ENCODE data around the gene FITM1.

Gene FITM1

DNA sequence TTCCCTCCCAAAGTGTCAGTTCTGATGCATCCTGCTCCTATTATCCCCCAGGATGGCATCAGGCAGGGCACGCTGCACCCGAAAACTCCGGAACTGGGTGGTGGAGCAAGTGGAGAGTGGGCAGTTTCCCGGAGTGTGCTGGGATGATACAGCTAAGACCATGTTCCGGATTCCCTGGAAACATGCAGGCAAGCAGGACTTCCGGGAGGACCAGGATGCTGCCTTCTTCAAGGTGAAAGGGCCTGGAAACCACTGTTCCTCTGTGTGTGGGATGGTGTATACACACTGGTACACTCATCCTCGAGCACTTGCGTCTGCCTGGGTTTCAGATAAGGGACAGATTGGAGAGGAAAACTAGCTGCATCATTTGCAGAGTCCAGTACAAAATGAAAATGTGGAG lies 31.6 kb downstream of the FITM1 start:
- peak; percentile 37 for DNase-seq

DNA sequence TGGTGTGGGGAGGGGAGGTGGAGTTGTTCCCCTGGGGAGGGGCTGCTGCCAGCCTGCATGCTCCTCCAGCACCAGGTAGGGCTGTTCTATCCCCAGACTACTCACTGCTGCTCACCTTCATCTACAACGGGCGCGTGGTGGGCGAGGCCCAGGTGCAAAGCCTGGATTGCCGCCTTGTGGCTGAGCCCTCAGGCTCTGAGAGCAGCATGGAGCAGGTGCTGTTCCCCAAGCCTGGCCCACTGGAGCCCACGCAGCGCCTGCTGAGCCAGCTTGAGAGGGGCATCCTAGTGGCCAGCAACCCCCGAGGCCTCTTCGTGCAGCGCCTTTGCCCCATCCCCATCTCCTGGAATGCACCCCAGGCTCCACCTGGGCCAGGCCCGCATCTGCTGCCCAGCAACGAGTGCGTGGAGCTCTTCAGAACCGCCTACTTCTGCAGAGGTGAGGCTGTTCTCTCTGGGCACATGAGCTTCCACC lies 34.1 kb downstream of the FITM1 start:
- no peak for DNase-seq

DNA sequence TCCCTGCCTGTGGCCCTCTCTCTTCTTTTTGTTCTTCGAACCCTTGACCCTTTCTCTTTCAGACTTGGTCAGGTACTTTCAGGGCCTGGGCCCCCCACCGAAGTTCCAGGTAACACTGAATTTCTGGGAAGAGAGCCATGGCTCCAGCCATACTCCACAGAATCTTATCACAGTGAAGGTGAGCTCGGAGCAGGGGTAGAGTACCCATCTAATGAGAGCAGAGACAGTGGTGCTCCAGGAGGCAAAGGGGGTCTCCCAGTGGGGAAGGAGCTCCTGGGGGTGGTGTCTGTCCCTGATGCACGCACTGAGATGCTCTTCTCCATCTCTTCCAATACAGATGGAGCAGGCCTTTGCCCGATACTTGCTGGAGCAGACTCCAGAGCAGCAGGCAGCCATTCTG lies 35.3 kb downstream of the FITM1 start:
- no peak for DNase-seq

DNA sequence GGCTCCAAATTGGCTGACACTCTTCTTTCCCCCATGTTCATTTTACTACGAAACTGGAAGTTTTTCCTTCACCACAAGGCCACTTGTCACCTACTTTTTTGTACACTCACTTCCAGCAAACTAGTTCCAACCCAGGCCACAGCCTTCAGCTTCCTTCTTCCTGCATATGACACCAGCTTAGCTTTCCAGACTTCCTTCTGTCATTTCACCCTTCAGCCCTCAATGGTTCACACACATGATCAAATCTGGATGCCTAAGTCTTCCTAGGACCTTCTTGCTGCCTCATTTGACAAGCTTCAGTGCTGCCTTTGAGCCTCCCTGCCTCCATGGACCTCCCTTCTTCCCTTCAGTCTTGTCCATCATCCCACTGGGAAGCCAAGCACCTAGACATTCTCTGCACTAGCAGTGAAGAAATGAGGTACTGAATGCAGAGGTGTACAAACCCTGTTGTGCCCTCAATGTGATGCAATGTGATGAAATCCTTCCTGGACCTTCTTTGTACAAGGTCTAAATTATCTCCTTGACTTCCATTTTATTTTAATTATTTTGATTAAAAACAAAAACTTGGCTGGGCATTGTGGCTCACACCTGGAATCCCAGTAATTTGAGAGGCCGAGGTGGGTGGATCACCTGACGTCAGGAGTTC lies 37.1 kb downstream of the FITM1 start:
- no peak for DNase-seq

DNA sequence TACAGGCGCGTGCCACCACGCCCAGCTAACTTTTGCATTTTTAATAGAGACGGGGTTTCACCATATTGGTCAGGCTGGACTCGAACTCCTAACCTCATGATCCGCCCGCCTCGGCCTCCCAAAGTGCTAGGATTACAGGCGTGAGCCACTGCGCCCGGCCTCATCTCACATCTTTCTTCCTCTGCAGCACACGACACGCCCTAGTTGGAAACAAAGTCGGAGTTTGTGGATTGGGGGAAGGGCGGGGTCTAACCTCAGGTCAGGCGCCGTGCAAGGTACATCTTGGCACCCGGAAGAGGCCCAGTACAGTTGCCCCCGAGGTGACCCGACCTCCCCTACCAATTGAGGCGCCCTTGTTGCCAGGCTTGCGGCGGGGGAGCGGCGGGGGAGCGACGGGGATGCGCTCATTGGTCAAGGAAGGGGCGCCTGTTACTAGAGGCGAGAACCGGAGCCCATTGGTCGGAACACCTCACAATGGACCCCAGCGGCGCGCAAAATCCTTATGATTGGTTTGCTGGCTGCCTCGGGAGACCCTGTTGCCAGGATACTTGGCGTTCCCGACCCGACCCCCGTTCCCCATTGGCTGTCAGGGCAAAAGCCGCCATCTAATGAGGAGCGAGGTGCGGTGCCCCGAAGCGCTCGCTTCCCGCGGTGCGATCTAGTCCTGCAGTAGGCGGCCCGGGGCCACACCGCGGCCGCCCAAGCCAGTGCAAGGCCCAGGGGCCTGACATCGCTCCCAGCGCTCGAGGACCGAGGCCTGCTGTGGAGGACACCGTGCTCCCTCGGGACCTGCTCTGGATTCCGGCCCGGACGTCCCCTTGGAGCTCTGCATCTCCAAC lies 41.2 kb downstream of the FITM1 start, which contains the start of gene REC8:
Gene REC8, plus strand, starts transcription at position 659 of the 839 bp plus-strand sequence. CDS start 473 bp downstream, outside the sequence.
- DNase-seq: peak; percentile 65

DNA sequence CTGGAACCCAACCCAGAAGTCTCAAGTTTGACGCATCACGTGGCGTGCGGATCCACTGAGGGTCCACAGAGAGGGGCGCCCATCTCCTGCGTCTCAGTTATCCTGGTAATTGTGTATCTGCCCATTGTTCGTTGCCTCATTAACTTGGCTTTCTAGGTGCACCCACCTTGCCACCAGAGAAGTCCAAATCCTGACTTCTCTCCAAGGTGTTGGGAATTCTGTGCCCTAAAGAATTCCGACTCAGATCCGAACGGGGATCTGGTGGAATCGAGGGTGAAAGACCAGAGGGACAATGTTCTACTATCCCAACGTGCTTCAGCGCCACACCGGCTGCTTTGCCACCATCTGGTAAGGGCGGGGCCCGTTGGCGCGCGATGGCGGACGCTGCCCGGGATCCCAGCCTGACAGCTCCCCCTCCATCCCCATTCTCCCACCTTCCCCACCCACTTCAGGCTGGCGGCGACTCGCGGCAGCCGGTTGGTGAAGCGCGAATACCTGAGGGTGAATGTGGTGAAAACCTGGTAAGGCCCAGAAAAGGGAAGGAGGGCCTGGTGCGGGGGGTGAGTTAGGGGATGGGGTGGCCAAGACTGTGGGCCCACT lies 41.9 kb downstream of the FITM1 start:
- no peak for DNase-seq

DNA sequence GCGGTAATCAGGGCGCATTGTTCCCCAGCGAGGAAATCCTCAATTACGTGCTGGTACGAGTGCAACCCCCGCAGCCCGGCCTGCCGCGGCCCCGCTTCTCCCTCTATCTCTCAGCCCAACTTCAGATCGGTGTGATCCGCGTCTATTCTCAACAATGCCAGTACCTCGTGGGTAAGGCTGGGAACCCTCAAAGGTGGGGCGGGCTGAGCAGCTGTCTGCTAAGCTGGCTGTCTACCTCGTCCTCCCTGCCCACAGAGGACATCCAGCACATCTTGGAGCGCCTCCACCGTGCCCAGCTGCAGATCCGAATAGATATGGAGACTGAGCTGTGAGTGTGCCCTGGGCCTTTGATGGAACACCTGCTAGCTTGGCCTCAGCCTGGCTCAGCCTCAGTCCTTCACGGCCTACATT lies 42.4 kb downstream of the FITM1 start:
- no peak for DNase-seq

DNA sequence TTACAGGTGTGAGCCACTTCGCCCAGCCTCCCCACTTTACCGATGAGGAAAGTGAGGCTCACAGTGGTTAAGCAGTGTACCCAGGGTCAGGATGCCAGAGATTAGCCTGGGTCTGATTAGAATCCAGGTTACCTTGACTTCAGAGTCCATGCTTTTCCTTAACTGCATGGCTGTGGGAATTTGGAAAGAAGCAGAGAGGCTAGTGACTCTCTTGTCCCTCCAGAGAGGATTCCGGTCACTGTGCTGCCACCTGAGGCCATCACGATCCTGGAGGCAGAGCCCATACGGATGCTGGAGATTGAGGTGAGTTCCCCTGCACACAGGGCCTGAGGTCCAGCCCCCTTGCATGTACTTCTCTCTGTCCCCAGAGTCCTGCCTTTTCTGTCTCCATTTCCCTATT lies 46.1 kb downstream of the FITM1 start:
- DNase-seq: no peak

DNA sequence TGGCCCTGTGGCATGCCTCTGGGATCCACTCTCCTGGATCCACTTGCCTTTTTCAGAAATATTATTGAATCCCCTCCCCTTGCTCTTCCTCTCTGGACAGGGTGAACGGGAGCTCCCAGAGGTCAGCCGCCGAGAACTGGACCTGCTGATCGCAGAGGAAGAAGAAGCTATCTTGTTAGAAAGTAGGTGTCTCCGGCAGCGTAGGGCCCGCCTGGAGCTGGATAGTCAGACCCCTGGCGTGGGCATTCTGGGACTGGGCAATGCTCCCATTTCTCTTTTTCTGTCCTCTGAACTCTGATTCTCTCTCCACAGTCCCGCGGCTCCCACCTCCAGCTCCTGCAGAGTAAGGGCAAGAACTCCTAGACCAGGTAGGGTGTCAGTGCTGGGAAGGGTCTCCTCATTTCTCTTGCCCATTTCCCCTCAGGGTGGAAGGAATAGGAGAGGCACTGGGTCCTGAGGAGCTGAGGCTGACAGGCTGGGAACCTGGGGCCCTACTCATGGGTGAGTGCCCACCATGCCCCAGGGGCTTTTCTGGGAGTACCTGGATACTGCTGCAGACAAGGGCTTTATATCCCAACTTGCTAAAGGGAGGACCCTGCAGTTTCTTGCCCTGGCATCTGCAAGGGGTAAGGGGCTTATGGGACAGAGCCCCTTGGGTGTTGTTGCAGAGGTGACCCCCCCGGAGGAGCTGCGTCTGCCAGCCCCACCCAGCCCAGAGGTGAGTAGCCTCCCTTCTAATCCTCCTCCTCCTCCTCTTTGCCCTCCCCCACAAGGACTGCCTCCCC lies 46.8 kb downstream of the FITM1 start:
- no peak for DNase-seq

DNA sequence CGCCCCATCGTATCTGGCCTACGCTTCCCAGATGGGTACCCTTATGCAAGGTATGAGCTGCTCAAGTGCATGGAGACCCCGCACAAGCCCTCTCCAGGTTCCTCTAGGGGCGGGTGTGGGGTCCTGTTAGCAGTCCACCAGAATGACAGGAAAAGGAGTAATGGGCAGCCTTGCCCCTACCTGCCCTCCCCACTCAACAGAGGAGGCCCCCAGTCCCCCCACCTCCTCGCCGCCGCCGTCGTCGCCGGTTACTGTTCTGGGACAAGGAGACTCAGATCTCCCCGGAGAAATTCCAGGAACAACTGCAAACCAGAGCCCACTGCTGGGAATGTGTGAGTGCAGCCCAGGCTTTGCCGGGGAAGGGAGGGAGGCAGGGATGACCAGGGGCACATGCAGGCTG lies 47.4 kb downstream of the FITM1 start:
- DNase-seq: no peak

DNA sequence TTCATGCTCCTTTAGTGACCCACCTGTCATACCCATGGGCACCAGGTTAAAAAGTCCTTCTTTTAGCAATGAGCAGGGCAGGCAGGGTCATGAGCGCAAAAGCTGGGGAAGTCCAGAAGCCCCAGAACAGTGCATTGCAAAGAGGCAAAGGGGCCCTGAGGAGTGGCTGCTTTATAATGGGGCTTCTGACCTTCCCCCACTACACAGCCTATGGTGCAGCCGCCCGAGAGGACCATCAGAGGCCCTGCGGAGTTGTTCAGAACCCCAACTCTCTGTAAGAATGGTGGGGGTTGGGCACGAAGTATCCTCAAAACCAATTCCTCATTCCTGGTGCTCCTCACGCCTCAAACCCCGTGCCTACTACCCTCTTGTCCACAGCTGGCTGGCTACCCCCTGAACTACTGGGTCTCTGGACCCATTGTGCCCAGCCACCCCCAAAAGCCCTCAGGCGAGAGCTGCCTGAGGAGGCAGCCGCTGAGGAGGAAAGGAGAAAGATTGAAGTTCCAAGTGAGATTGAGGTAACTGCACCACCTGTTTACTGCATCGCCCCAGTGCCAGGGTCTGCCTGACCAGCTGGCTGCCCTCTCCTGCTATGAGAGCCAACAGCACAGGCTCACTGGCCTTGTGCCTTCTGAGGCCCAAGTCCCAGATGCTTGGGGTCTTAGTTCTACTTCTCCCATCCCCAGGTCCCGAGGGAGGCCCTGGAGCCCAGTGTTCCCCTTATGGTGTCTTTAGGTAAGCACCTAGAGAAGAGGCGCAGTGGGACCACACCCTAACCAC lies 48.1 kb downstream of the FITM1 start:
- DNase-seq: no peak

DNA sequence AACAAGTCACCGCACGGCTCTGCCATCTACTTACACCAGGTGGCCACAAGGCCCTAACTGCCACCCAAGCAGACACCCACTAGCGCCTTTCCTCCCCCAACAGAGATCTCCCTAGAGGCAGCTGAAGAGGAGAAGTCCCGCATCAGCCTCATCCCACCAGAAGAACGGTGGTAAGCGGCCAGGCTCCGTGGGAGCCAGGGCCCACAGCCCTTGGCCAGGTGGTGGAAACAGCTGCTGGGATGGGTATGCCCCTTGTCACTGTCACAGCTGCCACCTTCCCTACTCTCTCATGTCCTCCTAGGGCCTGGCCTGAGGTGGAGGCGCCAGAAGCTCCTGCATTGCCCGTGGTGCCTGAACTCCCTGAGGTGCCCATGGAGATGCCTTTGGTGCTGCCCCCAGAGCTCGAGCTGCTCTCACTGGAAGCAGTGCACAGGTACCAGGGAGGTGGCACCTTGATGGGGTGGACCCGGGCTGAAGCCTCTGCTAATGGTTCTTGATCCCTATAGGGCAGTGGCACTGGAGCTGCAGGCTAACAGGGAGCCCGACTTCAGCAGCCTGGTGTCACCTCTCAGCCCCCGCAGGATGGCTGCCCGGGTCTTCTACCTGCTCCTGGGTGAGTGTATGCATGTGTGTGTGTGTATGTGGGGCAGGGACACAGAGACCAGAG lies 49.0 kb downstream of the FITM1 start:
- DNase-seq: no peak

DNA sequence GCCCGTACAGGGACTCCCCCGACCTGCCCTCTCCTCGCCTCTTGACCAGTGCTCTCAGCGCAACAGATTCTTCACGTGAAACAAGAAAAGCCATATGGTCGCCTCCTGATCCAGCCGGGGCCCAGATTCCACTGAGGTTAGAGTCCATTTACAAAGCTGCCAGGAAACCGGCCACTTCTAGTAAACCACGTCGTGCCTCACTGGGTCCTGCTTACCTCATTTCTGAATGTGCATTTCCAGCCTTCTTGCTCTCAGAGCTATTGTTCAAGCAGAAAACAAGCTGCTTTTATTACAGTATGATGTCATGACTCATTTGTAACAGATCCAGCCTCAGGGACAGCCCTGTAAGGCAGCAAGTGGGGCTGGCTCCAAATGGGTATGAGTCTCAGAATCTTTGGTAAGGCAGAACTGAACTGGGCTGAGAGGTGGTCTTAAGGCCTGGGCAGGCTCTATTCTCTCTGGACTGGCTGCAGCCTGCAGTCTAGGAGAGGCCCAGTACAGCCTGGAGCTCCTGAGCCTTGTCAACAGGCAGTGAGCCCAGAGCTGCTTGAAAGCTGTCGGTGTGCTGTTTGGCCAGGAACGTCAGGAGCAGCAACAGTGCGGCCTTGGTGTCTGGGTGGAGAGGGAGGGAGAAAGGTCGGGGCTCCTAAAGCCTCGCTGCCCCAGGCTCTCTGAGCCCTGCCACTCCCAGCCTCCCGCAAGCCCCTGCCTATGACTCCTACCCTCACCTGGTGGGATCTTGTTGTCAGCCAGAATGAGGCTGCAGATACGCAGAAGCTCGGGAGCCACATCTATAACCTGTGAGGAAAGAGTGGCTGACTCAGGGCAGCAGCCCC lies 49.7 kb downstream of the FITM1 start:
- no peak for DNase-seq

DNA sequence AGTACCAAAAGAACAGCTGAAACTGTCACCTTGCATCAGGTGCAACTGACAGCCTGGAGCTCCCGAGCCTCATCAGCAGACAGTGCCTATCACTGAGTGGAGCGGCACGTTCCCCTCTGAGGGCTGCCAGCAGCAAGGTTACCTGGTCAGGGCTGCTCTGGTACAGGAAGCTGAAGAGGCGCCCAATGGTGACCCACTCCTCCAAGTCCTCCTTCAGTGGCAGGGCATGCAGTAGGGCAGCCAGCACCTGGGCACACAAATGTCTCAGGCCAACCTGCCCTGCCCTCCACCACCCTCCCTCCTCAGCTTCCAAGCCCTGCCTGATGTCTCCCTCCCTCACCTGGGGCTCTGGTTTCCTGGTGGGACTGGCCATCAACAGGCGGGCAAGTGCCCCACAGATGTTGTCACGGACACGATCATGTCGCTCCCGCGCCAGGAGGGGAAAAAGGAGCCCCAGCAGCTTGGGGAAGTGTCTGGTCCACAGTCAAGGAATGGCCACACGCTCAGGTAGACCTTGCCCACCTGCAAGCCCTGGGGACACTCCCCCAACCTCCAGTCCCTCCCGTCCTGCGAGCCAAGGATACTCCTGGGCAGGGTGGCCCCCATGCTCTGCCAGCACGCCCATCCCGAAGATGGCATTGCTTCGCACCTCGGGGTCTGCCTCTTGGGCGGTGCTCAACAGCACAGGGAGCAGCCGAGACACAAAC lies 51.1 kb downstream of the FITM1 start:
- no peak for DNase-seq

Measured in stimulated activated CD4-positive, alpha-beta T cell treated with anti-CD3 and anti-CD28 coated beads, Interleukin-4, amount 100 ng/mL, for 1 hour (primary cell).